Panc1 (cell line): ENCODE measurements around the gene PROSER3. TPM values are rescaled to one million over a fixed set of nuclear protein-coding genes. Genes with fewer than 3 reads are reported as not detected.
A peak's percentile ranks its signal among the peaks of the same experiment; 100 is the strongest.

ENCODE experiments used
- ATAC-seq: fragments of 200-7000 bp; cut with Tn5 transposase; 2 replicates; pipeline ENCODE4 v1.9.1; 2020; ENCODE audit warnings: mild to moderate bottlenecking, moderate library complexity
- BruUV-seq: library from RNA; stranded (reverse); fragments of 400-500 nt; replicated peaks from 2 replicates; lab custom pipeline; 2021; lab: Mats Ljungman, UMichigan
- CTCF ChIA-PET: fragments of 300-600 bp; sonication (Branson Sonifier 250); formaldehyde crosslinking; loops from one replicate; lab custom pipeline; 2022; ENCODE audit warnings: antibody characterized with exemption; lab: Charles Lee
- POLR2A ChIA-PET: fragments of 300-600 bp; sonication (Branson Sonifier 250); formaldehyde crosslinking; loops from one replicate; lab custom pipeline; 2022; ENCODE audit warnings: antibody characterized with exemption; lab: Charles Lee
- DNase-seq: peaks from one replicate; pipeline ENCODE4 v3.0.0-alpha.2; 2010; ENCODE audit warnings: low read depth, low spot score
- H3K27ac ChIP-seq: 2 replicates; pipeline ENCODE4 v1.5.1; 2011; ENCODE audit warnings: mild to moderate bottlenecking, low read length, inconsistent platforms
- H3K27me3 ChIP-seq: fragments of 200-500 bp; sonication (Bioruptor generic); 2 replicates; pipeline ENCODE4 v1.6.0; 2014; ENCODE audit warnings: low read length, inconsistent platforms; ENCODE audit not compliant: control insufficient read depth, insufficient read depth
- H3K36me3 ChIP-seq: fragments of 200-500 bp; sonication (Bioruptor generic); 2 replicates; pipeline ENCODE4 v1.5.1; 2014; ENCODE audit warnings: inconsistent platforms, mild to moderate bottlenecking, low read length, moderate library complexity; ENCODE audit not compliant: control insufficient read depth, insufficient read depth
- H3K4me1 ChIP-seq: 2 replicates; pipeline ENCODE4 v1.5.1; 2011; ENCODE audit warnings: inconsistent platforms, mild to moderate bottlenecking, low read length, moderate library complexity; ENCODE audit not compliant: control insufficient read depth, insufficient read depth
- H3K4me3 ChIP-seq, 2 experiments: 2 replicates each; pipeline ENCODE4 v1.5.1; 2011 to 2012; ENCODE audit warnings: low read depth in 2 of 2, low read length in 2 of 2, mild to moderate bottlenecking in 2 of 2, inconsistent platforms in 1 of 2, moderate library complexity in 1 of 2
- H3K9me3 ChIP-seq: fragments of 200-500 bp; sonication (Bioruptor generic); 2 replicates; pipeline ENCODE4 v1.5.1; 2014; ENCODE audit warnings: low read depth, mild to moderate bottlenecking, inconsistent platforms, low read length, moderate library complexity; ENCODE audit not compliant: control insufficient read depth, insufficient read depth
- CTCF ChIP-seq: fragments of 450-650 bp; IDR thresholded peaks from 2 replicates; pipeline ENCODE4 v1.5.1; 2017; ENCODE audit warnings: mild to moderate bottlenecking
- POLR2AphosphoS5 ChIP-seq: IDR thresholded peaks from 2 replicates; pipeline ENCODE4 v1.6.1; 2012; ENCODE audit warnings: mild to moderate bottlenecking, low read depth, low read length, moderate library complexity
- REST ChIP-seq, 2 experiments: IDR thresholded peaks; 2 replicates each; pipeline ENCODE4 v1.6.1; 2011 to 2012; ENCODE audit warnings: low read depth in 2 of 2, control low read depth in 1 of 2, low read length in 1 of 2, mild to moderate bottlenecking in 1 of 2, moderate library complexity in 1 of 2; ENCODE audit not compliant: insufficient read depth in 1 of 2
- SIN3A ChIP-seq: IDR thresholded peaks from 2 replicates; pipeline ENCODE4 v1.6.1; 2012; ENCODE audit warnings: low read depth, mild to moderate bottlenecking, low read length, moderate library complexity, borderline replicate concordance; ENCODE audit not compliant: insufficient read depth
- TCF7L2 ChIP-seq: IDR thresholded peaks from 2 replicates; pipeline ENCODE4 v1.6.1; 2011; ENCODE audit warnings: mild to moderate bottlenecking, low read depth, low read length, inconsistent platforms
- in situ Hi-C: cut with HindIII; loops from 2 replicates; pipeline ENCODE4 v1.10.0; 2016; ENCODE audit warnings: low sequenced_read_pairs, low pct_unique_long_range_greater_than_20kb
- intact Hi-C: fragments of 100-400 bp; cut with micrococcal nuclease; formaldehyde crosslinking; loops from one replicate; pipeline ENCODE4 v1.10.0; 2022; ENCODE audit not compliant: unreplicated experiment
- total RNA-seq: library from RNA; stranded (reverse); gene quantifications from one replicate; pipeline ENCODE4 v1.2.1, GENCODE V29; 2021; ENCODE audit not compliant: unreplicated experiment

PROSER3 gene
- total RNA-seq, 1 experiment from 2014 or later, result 63.9 TPM

GRCh38 chr19:35766571-35767104 is 8.7 kb downstream of the PROSER3 start:
- ChIA-PET POLR2A (no interaction called here), CTCF (no interaction called here)
- Histone ChIP-seq H3K27ac (no peak overlapping the region), H3K27me3 (no peaks in the 10 kb centered on the region), H3K9me3 (no peaks in the 10 kb centered on the region), H3K4me3 (no peak overlapping the region), H3K4me1 (no peaks in the 10 kb centered on the region), H3K36me3 (no peaks in the 10 kb centered on the region)
- DNase-seq (no peak), ATAC-seq (peak; percentile 18; the same call in 1 of the 2 replicates)
- TF ChIP-seq CTCF, result no peak
- TF ChIP-seq TCF7L2, result no peak
- no peak for TF ChIP-seq POLR2AphosphoS5
- no peak for TF ChIP-seq REST (IDR thresholded peaks at IDR 0.05; ENCODE audit: insufficient read depth in 1 of 2, low read depth in 2 of 2, low read length in 1 of 2)
- no peak for TF ChIP-seq SIN3A
- intact Hi-C loops, result no loop called here
- no TSS peak for BruUV-seq
- in situ Hi-C loops, result no loop called here

- Histone ChIP-seq H3K27me3 (no peaks in the 10 kb centered on the region), H3K27ac (no peak overlapping the region), H3K4me1 (no peaks in the 10 kb centered on the region), H3K9me3 (no peaks in the 10 kb centered on the region), H3K36me3 (no peaks in the 10 kb centered on the region), H3K4me3 (no peak overlapping the region)
- ATAC-seq (0 out of 2 replicates have a peak, but pooled peaks have one; percentile 7), DNase-seq (no peak)
- POLR2A ChIA-PET, result interaction anchor here (0.6 kb wide), 1 partner anchor 116 kb away, joined by 6 read pairs; no protein-coding TSS in a partner anchor
- BruUV-seq, result no TSS peak
- intact Hi-C loops, result no loop called here
- in situ Hi-C loops, result no loop called here
- TF ChIP-seq TCF7L2 (no peak), SIN3A (no peak), REST (IDR thresholded peaks at IDR 0.05; ENCODE audit: insufficient read depth in 1 of 2, low read depth in 2 of 2, low read length in 1 of 2) (no peak), POLR2AphosphoS5 (no peak), CTCF (no peak)
- CTCF ChIA-PET, result no interaction called here
Observed at GRCh38 chr19:35767288-35768081, 9.5 kb downstream of the PROSER3 start.
